ENCODE measurements around the gene THOC7. TPM values are rescaled to one million over a fixed set of nuclear protein-coding genes. Genes with fewer than 3 reads are reported as not detected.
A peak's percentile ranks its signal among the peaks of the same experiment; 100 is the strongest.

Gene THOC7
- total RNA-seq, 2 donors from 2014 or later: 24.4 to 55.9 TPM

- H3K4me1 ChIP-seq (replicated peaks): no peaks in the 10 kb centered on the region
- TF ChIP-seq CTCF (IDR thresholded peaks at IDR 0.05) (no peak), POLR2A (IDR thresholded peaks at IDR 0.05) (no peak), POLR2AphosphoS5 (IDR thresholded peaks at IDR 0.05) (no peak)
- H3K27ac ChIP-seq: peak overlapping the region; percentile 81 to 83
- H3K27me3 ChIP-seq (replicated peaks; ENCODE audit: insufficient read depth): no peaks in the 10 kb centered on the region
- H3K9me3 ChIP-seq: no peaks in the 10 kb centered on the region
- intact Hi-C loops (cut with DNase I): no loop called here
- peak; percentile 17 for DNase-seq (ENCODE audit: low spot score)
- peak overlapping the region; percentile 92 to 98 for H3K4me3 ChIP-seq
- under 1% methylated on average over 47 of the region's 93 CpGs for WGBS
- H3K36me3 ChIP-seq: no peaks in the 10 kb centered on the region
Measured at GRCh38 chr3:63864008-63864964, 681 bp upstream of the THOC7 start.

DNA sequence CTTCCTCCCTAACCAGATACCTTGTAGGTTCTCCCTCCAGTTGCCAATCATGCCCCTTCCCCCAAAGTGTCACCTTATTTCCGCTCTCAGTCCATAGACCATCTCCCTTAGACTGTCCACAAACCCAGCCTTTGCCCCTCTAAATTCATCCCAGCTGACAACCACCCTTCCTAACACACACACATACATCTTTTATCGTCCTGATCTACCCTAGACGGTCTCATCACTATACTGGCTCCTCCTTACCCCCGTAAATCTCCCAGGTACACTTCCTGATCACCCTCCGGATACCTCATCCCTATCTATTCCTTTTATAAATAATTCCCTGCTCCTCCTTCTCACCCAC, 828 bp downstream of the THOC7 start:
- H3K9me3 ChIP-seq: no peaks in the 10 kb centered on the region
- peak overlapping the region; percentile 92 to 98 for H3K4me3 ChIP-seq
- H3K27ac ChIP-seq: peak overlapping the region; percentile 86 to 89
- intact Hi-C loops (cut with DNase I): no loop called here
- no peak for TF ChIP-seq POLR2A (IDR thresholded peaks at IDR 0.05)
- TF ChIP-seq POLR2AphosphoS5 (IDR thresholded peaks at IDR 0.05): no peak
- no peak for TF ChIP-seq CTCF (IDR thresholded peaks at IDR 0.05)
- no peak for DNase-seq (ENCODE audit: low spot score)
- H3K27me3 ChIP-seq (replicated peaks; ENCODE audit: insufficient read depth): no peaks in the 10 kb centered on the region
- 18% methylated on average over 5 of the region's 5 CpGs for WGBS
- no peaks in the 10 kb centered on the region for H3K4me1 ChIP-seq (replicated peaks)
- H3K36me3 ChIP-seq: no peaks in the 10 kb centered on the region

DNA sequence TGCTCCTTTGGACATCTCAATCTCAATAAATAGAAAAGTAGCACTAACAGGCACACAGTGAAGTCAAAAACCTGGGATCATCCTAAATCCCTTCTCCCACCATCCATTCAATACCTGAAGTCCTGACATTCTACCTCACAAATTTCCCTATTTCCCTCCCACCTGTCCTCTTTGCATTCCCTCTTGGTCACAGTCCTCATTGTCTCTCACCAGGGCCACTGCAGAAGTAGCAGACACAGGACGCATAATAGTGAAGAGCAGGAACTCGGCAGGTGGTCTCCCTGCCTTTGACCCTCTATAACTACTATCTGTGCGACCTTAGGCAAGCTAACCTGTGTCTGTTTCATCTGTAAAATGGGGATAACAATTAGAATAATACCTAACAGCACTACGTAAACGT, 2.3 kb downstream of the THOC7 start:
- H3K9me3 ChIP-seq: no peaks in the 10 kb centered on the region
- TF ChIP-seq POLR2A (IDR thresholded peaks at IDR 0.05): no peak
- TF ChIP-seq CTCF (IDR thresholded peaks at IDR 0.05): no peak
- no peak for TF ChIP-seq POLR2AphosphoS5 (IDR thresholded peaks at IDR 0.05)
- DNase-seq (ENCODE audit: low spot score): no peak
- intact Hi-C loops (cut with DNase I): no loop called here
- no peaks in the 10 kb centered on the region for H3K36me3 ChIP-seq
- H3K27ac ChIP-seq: no peak overlapping the region
- WGBS: 87% methylated on average over 5 of the region's 5 CpGs
- H3K4me3 ChIP-seq: no peak overlapping the region
- no peaks in the 10 kb centered on the region for H3K27me3 ChIP-seq (replicated peaks; ENCODE audit: insufficient read depth)
- H3K4me1 ChIP-seq (replicated peaks): no peaks in the 10 kb centered on the region

DNA sequence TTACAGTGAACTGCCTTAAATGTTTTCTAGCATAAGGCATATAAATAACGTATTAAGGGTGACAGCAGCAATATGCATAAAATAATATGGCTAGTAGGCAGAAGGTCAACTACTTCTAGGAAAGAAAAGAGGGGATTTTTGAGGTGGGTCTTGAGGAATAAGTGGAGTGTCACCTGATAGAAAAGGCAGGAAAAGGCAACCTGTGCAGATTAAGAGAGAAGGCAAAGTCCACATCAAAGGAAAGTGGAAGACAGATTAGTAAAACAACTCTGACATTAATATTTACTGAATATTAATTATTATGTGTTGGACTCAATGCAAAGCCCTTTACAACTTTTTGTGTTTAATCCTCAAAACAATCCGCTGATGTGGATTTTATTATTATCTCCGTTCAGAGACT, 2.8 kb downstream of the THOC7 start:
- no peaks in the 10 kb centered on the region for H3K36me3 ChIP-seq
- no peak for DNase-seq (ENCODE audit: low spot score)
- H3K9me3 ChIP-seq: no peaks in the 10 kb centered on the region
- intact Hi-C loops (cut with DNase I): no loop called here
- 93% methylated on average over 3 of the region's 3 CpGs for WGBS
- H3K27me3 ChIP-seq (replicated peaks; ENCODE audit: insufficient read depth): no peaks in the 10 kb centered on the region
- no peak overlapping the region for H3K27ac ChIP-seq
- no peak overlapping the region for H3K4me3 ChIP-seq
- no peaks in the 10 kb centered on the region for H3K4me1 ChIP-seq (replicated peaks)
- TF ChIP-seq POLR2A (IDR thresholded peaks at IDR 0.05): no peak
- no peak for TF ChIP-seq CTCF (IDR thresholded peaks at IDR 0.05)
- no peak for TF ChIP-seq POLR2AphosphoS5 (IDR thresholded peaks at IDR 0.05)

DNA sequence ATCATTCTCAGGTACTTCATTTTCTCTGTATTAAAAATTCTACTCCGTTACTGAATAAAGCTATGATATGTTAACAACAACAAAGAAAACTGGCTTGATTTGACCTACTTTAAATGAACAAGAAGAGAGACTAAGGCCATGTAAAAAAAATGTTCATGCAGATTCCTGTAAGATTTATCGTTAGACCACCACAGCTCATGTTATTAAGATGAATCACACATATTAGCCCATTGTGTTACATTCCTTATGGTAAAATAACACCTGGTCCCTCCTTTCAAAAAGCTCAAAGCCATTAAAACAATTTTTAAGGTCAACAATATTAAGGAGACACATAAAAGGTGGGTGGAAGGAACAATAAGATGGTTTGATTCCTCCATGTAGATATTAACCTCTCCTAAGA, 6.3 kb downstream of the THOC7 start:
- TF ChIP-seq CTCF (IDR thresholded peaks at IDR 0.05) (no peak), POLR2AphosphoS5 (IDR thresholded peaks at IDR 0.05) (no peak), POLR2A (IDR thresholded peaks at IDR 0.05) (no peak)
- Histone ChIP-seq H3K9me3 (no peaks in the 10 kb centered on the region), H3K4me3 (no peak overlapping the region), H3K27ac (no peak overlapping the region), H3K27me3 (replicated peaks; ENCODE audit: insufficient read depth) (no peaks in the 10 kb centered on the region), H3K4me1 (replicated peaks) (no peaks in the 10 kb centered on the region), H3K36me3 (no peaks in the 10 kb centered on the region)
- DNase-seq (ENCODE audit: low spot score): no peak
- WGBS: 80% methylated on average over 2 of the region's 2 CpGs
- intact Hi-C loops (cut with DNase I): no loop called here
